Eye (tissue), 1 donor: ENCODE results near the gene ANKRD49.
A peak's percentile ranks its signal among the peaks of the same experiment; 100 is the strongest.

Source experiments
- DNase-seq: peaks from one replicate; pipeline ENCODE4 v3.0.0-alpha.2; 2015

ANKRD49 gene

DNA sequence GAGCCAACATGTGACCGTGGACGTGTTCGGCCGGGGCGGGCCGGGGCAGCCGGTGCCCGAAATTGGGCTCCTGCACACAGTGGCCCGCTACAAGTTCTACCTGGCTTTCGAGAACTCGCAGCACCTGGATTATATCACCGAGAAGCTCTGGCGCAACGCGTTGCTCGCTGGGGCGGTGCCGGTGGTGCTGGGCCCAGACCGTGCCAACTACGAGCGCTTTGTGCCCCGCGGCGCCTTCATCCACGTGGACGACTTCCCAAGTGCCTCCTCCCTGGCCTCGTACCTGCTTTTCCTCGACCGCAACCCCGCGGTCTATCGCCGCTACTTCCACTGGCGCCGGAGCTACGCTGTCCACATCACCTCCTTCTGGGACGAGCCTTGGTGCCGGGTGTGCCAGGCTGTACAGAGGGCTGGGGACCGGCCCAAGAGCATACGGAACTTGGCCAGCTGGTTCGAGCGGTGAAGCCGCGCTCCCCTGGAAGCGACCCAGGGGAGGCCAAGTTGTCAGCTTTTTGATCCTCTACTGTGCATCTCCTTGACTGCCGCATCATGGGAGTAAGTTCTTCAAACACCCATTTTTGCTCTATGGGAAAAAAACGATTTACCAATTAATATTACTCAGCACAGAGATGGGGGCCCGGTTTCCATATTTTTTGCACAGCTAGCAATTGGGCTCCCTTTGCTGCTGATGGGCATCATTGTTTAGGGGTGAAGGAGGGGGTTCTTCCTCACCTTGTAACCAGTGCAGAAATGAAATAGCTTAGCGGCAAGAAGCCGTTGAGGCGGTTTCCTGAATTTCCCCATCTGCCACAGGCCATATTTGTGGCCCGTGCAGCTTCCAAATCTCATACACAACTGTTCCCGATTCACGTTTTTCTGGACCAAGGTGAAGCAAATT lies 51.7 kb downstream of the ANKRD49 start:
- peak; percentile 9 for DNase-seq

DNA sequence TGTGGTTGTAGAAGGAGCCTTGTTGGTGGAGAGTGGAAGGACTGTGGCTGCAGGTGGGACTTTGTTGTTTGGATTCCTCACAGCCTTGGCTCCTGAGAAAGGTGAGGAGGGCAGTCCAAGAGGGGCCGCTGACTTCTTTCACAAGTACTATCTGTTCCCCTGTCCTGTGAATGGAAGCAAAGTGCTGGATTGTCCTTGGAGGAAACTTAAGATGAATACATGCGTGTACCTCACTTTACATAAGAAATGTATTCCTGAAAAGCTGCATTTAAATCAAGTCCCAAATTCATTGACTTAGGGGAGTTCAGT lies 52.3 kb downstream of the ANKRD49 start:
- no peak for DNase-seq

DNA sequence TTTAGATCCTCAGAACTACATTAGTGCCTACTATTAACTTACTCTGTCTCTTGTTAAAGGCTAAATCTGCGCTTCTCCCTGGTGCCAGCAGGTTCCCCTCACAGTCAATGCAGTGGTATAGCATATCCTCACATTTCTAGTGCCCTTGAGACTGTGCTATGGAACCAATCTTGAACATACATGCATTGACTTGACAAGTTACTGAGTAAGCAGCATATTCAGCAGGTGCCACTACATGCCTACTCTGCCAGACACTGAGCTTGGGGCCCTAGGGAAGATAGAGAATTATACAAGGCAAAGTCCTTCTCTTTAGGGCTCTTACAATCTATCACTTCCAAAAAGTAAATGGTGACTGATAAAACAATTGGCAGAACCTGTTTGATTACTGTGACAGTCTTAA lies 53.1 kb downstream of the ANKRD49 start:
- DNase-seq, result peak; percentile 46

DNA sequence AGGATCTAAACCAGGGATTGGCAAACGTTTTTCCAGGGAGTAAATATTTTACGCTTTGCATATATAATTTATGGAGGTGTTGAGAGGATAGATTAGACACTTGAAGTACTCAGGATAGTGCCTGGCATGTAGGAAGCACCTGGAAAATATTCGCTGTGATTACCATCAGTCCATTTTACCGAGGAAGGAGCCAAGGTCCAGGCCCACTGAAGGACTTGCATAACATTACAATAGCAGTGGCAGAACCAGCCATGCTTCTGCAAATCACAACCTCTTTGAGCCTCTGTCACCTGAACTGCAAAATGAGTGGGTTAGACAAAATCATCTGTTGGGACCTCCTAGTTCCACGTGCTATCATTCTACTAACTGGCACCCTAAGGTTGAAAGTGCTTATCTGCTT lies 55.4 kb downstream of the ANKRD49 start:
- DNase-seq, result no peak
